Uterus (tissue), 4 donors: Measurements from ENCODE around the gene ULK4. TPM values are rescaled to one million over a fixed set of nuclear protein-coding genes. Genes with fewer than 3 reads are reported as not detected.

Experiments
- DNase-seq, 2 donors: peaks; one replicate each; pipeline ENCODE4 v3.0.0-alpha.2; 2019 to 2020
- H3K27ac ChIP-seq, 2 donors: fragments of 200-600 bp; sonication (generic); 1 replicate in 1 of 2; 2 replicates in 1 of 2; pipeline ENCODE4 v1.5.1; 2016 to 2018
- H3K27me3 ChIP-seq, 2 donors: fragments of 200-600 bp; sonication (generic); one replicate each; pipeline ENCODE4 v1.5.1; 2018 to 2019; ENCODE audit warnings: control low read depth in 1 of 2
- H3K36me3 ChIP-seq, 2 donors: fragments of 200-600 bp; sonication (generic); one replicate each; pipeline ENCODE4 v1.5.1; 2019; ENCODE audit warnings: control low read depth in 1 of 2
- H3K4me1 ChIP-seq, 2 donors: fragments of 200-600 bp; sonication (generic); one replicate each; pipeline ENCODE4 v1.5.1; 2018 to 2019; ENCODE audit warnings: control low read depth in 1 of 2
- H3K4me3 ChIP-seq, 2 donors: fragments of 200-600 bp; sonication (generic); 1 replicate in 1 of 2; 2 replicates in 1 of 2; pipeline ENCODE4 v1.5.1; 2018 to 2019; ENCODE audit warnings: mild to moderate bottlenecking in 1 of 2
- H3K9me3 ChIP-seq, 2 donors: fragments of 200-600 bp; sonication (generic); one replicate each; pipeline ENCODE4 v1.5.1; 2019; ENCODE audit warnings: control low read depth in 1 of 2
- POLR2A ChIP-seq, 2 donors: fragments of 450-650 bp; IDR thresholded peaks; one replicate each; pipeline ENCODE4 v1.6.1; 2016; ENCODE audit warnings: antibody characterized with exemption in 2 of 2, mild to moderate bottlenecking in 1 of 2, moderate library complexity in 1 of 2
- intact Hi-C: fragments of 100-400 bp; cut with DNase I; formaldehyde crosslinking; loops from one replicate; pipeline ENCODE4 v1.15.1; 2023; ENCODE audit warnings: low total_unique reads
- total RNA-seq, 4 donors: library from RNA; depleted of rRNA in 3 of 4; stranded (reverse); fragments of >200 nt in 3 of 4; gene quantifications; one replicate each; pipeline versions ENCODE4 v1.1.0 to v1.2.4, GENCODE V29; 2014 to 2023
- TF ChIP-seq, protein P1 (sequence below), 4 experiments: fragments of 200-600 bp in 2 of 4; fragments of 450-650 bp in 2 of 4; sonication (generic) in 2 of 4; IDR thresholded peaks; one replicate each; pipeline ENCODE4 v1.5.1; 2016 to 2019; ENCODE audit warnings: antibody characterized with exemption in 4 of 4, mild to moderate bottlenecking in 2 of 4, moderate library complexity in 1 of 4
- donor health status: DM: yes; HTN: yes; CAD: no.

ULK4 gene
- total RNA-seq, 4 donors from 2014 or later: 8.7 to 118 (median 26.1) TPM

- TF ChIP-seq POLR2A (IDR thresholded peaks at IDR 0.05): no peak
- TF ChIP-seq, protein P1, sequence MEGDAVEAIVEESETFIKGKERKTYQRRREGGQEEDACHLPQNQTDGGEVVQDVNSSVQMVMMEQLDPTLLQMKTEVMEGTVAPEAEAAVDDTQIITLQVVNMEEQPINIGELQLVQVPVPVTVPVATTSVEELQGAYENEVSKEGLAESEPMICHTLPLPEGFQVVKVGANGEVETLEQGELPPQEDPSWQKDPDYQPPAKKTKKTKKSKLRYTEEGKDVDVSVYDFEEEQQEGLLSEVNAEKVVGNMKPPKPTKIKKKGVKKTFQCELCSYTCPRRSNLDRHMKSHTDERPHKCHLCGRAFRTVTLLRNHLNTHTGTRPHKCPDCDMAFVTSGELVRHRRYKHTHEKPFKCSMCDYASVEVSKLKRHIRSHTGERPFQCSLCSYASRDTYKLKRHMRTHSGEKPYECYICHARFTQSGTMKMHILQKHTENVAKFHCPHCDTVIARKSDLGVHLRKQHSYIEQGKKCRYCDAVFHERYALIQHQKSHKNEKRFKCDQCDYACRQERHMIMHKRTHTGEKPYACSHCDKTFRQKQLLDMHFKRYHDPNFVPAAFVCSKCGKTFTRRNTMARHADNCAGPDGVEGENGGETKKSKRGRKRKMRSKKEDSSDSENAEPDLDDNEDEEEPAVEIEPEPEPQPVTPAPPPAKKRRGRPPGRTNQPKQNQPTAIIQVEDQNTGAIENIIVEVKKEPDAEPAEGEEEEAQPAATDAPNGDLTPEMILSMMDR (IDR thresholded peaks at IDR 0.05): no peak
- intact Hi-C loops: no loop called here
- Histone ChIP-seq H3K27ac (no peak overlapping the region), H3K9me3 (no peaks in the 10 kb centered on the region), H3K36me3 (no peaks in the 10 kb centered on the region), H3K27me3 (no peaks in the 10 kb centered on the region), H3K4me1 (no peaks in the 10 kb centered on the region), H3K4me3 (no peak overlapping the region)
- no peak for DNase-seq
Measured at GRCh38 chr3:41364736-41365135, 597.2 kb downstream of the ULK4 start.

DNA sequence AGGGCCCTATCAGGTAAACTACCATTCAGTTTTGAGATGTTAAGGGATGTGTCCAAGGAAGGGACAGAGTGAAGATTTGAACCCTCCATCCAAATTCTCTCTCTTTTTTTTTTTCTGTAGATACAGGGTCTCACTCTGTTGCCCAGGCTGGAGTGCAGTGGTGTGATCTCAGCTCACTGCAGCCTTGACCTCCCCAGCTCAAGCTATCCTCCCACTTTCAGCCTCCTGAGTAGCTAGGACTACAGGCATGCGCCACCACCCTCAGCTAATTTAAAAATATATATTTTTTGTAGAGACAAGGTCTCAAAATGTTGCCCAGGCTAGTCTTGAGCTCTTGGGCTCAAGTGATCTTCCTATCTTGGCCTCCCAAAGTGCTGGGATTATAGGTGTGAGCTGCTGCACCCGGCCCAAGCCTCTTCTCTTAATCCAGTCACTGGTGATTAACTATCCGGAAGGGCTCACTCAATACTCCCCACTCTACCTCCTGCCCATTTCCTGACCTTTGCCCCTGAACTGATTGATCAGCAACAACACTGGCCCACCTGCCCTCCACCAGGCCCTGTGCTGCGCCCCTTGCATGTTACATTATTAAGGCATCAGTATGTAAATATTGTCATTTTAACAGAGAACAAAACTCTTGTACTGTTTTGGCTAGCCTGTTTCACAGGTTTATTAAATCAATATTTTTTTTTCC is 597.9 kb downstream of the ULK4 start:
- H3K36me3 ChIP-seq: no peaks in the 10 kb centered on the region
- H3K4me3 ChIP-seq: no peak overlapping the region
- DNase-seq: no peak
- H3K27me3 ChIP-seq: no peaks in the 10 kb centered on the region
- intact Hi-C loops: no loop called here
- H3K27ac ChIP-seq: no peak overlapping the region
- no peaks in the 10 kb centered on the region for H3K4me1 ChIP-seq
- TF ChIP-seq, protein P1 (IDR thresholded peaks at IDR 0.05): no peak
- TF ChIP-seq POLR2A (IDR thresholded peaks at IDR 0.05): no peak
- H3K9me3 ChIP-seq: no peaks in the 10 kb centered on the region

GRCh38 chr3:41362638-41363559 is 599.0 kb downstream of the ULK4 start:
- H3K27me3 ChIP-seq: no peaks in the 10 kb centered on the region
- no peaks in the 10 kb centered on the region for H3K9me3 ChIP-seq
- H3K27ac ChIP-seq: no peak overlapping the region
- TF ChIP-seq, protein P1 (IDR thresholded peaks at IDR 0.05): no peak
- no peak for TF ChIP-seq POLR2A (IDR thresholded peaks at IDR 0.05)
- H3K4me3 ChIP-seq: no peak overlapping the region
- H3K4me1 ChIP-seq: no peaks in the 10 kb centered on the region
- H3K36me3 ChIP-seq: no peaks in the 10 kb centered on the region
- no peak for DNase-seq
- intact Hi-C loops: no loop called here

GRCh38 chr3:41357271-41357670 is 604.6 kb downstream of the ULK4 start:
- Histone ChIP-seq H3K27ac (no peak overlapping the region), H3K9me3 (no peaks in the 10 kb centered on the region), H3K27me3 (no peaks in the 10 kb centered on the region), H3K36me3 (no peaks in the 10 kb centered on the region), H3K4me1 (no peaks in the 10 kb centered on the region), H3K4me3 (no peak overlapping the region)
- intact Hi-C loops: no loop called here
- no peak for DNase-seq
- no peak for TF ChIP-seq POLR2A (IDR thresholded peaks at IDR 0.05)
- TF ChIP-seq, protein P1 (IDR thresholded peaks at IDR 0.05): no peak

DNA sequence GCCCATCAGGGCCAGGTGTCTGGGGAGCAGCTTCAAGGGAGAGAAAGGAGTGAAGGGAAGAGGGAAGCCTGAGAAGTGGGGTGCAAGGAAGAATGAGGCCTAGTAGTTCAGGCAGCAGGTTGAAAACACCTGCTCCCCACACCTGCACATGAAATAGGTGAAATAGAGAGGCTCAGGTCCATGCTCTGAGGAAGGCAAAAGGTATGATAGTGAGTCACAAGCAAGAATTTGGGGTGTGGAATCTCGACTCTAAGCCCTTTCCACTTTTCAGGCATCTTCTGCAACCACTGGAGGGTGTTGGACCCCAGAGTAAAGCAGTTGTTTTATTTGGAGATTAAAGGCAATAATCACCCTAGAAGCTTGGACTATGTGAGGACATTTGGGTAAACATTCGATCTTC is 605.1 kb downstream of the ULK4 start:
- Histone ChIP-seq H3K4me3 (no peak overlapping the region), H3K27ac (no peak overlapping the region), H3K9me3 (no peaks in the 10 kb centered on the region), H3K27me3 (no peaks in the 10 kb centered on the region), H3K36me3 (no peaks in the 10 kb centered on the region), H3K4me1 (no peaks in the 10 kb centered on the region)
- TF ChIP-seq, protein P1 (IDR thresholded peaks at IDR 0.05): no peak
- TF ChIP-seq POLR2A (IDR thresholded peaks at IDR 0.05): no peak
- intact Hi-C loops: no loop called here
- DNase-seq: no peak
